Activated CD4-positive, alpha-beta T cell treated with anti-CD3 and anti-CD28 coated beads, Interleukin-2, amount 50 U/mL, for 48 hours (primary cell): ENCODE data around the gene CYP2B6.
"Not testable (repeated sequence)": the region's sequence is repeated elsewhere in the genome, so short reads cannot be mapped to it uniquely, and the experiment has no call there.

Experiments used
- DNase-seq, 2 experiments: peaks; one replicate each; pipeline ENCODE4 v3.0.0-alpha.2; 2020

CYP2B6 gene

GRCh38 chr19:40981591-40981990 is 9.5 kb upstream of the CYP2B6 start:
- no peak for DNase-seq

DNA sequence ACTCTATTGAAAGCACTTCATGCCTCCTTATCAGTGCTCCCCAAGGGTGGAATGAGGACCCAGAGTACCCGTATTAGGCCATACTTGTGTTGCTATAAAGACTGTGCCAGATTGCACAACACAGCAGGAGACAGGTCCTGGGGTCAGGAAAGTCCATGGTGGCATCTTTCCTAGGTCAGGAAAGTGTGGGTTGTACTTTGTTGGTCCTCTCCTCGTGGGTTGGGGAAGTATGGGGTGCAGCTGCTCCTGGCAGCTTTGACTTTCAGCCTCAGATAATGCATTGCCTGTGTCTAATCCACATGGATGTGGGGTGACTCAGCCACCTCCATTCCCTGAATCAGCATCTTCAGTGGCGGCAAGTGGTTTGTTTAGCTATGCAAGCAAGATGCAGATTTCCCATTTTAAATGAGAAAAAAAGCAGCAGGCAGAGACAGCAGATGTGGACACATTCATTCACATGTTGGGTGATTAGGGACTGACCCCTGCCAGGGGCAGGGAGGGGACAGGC is 8.4 kb upstream of the CYP2B6 start:
- DNase-seq = no peak

GRCh38 chr19:40989453-40989852 is 1.6 kb upstream of the CYP2B6 start:
- no peak for DNase-seq

DNA sequence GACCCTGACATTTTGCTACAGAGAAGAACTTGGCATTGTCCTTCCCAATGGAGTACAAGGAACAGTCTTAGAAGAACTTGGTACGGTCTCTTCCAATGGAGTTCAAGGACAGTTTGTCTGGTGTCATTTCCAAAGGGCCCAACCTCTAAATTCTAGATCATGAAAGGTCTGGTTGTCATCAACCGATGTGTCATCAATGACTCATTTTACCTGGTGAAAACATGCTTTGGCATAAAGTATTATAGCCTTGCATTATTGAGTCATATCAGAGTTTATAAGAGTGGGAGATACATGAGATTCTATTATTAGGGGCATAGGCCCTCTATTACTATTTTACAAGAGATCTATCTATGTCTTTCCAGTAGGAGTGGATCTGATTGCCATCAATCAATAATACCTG is 4.3 kb downstream of the CYP2B6 start:
- no peak for DNase-seq

DNA sequence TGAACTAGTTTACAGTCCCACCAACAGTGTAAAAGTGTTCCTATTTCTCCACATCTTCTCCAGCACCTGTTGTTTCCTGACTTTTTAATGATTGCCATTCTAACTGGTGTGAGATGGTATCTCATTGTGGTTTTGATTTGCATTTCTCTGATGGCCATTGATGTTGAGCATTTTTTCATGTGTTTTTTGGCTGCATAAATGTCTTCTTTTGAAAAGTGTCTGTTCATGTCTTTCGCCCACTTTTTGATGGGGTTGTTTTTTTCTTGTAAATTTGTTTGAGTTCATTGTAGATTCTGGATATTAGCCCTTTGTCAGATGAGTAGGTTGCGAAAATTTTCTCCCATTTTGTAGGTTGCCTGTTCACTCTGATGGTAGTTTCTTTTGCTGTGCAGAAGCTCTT is 7.9 kb downstream of the CYP2B6 start:
- not testable (repeated sequence) for DNase-seq

- DNase-seq = no peak
These were observed 9.2 kb downstream of the CYP2B6 start for GRCh38 chr19:41000310-41000737.

DNA sequence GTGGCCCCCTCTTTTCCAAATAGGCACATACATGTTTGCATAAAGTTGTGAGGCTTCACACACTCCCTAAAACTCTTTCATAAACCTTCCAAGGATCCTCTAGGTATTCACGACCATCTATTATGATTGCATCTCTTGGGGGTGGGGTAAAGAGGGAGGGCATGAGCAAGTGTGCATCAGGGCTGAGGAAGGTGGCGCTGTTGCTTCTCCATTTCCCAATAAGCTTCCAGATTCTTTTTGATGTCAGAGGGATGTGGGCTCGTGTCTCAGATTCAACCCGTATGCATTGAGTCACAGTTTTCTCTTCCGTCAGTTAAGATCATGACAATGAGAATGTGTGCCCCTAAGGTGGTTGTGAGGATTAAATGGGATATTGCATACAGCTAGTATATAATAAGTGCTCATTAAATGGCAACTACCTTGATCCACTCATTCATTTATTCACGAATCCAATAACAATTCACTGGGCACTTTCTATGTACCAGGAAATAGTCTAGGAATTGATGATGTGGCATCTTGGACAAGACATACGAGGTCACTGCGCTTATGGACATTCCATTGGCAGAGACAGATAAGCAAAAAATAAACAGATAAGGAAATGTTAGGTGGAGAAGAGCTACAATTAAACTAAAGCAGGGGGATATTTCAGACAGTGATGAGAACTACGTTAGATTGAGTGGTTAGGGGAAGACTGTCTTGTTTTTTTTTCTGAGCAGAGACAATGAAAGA is 10.3 kb downstream of the CYP2B6 start:
- no peak for DNase-seq

GRCh38 chr19:41003656-41004055 is 12.6 kb downstream of the CYP2B6 start:
- not testable (repeated sequence) for DNase-seq

DNA sequence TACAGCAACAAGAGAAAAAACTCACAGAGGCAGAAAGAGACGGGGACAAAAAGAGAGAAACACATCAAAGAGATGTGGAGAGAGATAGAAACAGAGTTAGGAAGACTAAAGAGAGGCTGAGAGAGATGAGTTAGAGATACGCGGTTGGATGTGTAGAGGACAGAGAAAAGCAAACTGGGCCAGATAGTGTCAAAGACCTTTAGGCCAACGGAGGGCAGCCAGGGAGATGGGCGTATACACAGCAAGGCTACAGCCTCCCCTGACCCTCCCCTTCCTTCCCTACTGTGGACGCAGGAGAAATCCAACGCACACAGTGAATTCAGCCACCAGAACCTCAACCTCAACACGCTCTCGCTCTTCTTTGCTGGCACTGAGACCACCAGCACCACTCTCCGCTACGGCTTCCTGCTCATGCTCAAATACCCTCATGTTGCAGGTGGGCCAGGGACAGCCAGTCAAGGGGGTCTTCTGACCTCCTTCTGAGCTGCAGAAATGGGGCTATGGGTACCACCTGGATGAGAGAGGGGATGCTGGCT is 18.7 kb downstream of the CYP2B6 start:
- DNase-seq = no peak

DNA sequence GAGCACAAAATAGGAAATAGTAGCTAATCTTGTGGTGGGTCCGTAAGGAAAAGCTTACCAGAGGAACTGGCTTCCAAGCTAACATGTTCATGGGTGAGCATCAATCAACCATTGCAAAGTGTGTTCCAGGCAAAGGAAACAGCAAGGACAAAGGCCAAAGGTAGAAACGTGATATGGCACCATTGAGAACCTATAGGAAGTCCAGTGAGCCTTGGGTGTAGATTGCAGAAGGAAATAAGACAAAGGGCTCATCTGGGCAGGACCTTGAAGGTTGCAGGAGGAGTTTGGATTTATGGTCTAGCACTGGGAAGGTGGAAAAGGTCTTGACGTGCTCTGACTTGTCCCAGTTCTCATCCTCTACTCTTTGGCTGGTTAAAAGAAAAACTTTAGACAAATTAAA is 22.3 kb downstream of the CYP2B6 start:
- no peak for DNase-seq

- DNase-seq = no peak
These were observed 23.6 kb downstream of the CYP2B6 start for GRCh38 chr19:41014643-41015042.

GRCh38 chr19:41016488-41017071 is 25.5 kb downstream of the CYP2B6 start:
- no peak for DNase-seq

DNA sequence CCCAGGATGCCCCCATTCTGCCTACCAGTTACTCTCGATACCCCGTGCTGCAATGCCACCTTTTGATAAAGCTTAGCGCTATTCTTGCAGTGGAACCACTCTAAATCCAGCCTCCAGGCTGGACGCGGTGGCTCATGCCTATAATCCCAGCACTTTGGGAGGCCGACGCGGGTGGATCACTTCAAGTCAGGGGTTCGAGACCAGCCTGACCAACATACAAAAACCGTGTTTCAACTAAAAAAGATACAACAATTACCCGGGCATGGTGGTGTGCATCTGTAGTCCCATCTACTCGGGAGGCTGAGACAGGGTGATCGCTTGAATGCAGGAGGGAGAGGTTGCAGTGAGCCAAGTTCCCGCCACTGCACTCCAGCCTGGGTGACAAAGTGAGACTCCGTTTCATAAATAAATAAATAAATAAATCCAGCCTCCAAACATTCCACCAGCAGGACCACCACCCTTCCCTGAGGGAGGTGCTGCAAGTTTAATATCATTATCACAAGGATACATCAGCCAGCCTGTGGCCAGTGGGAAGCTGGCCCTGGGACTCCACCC is 27.7 kb downstream of the CYP2B6 start:
- no peak for DNase-seq

- DNase-seq = no peak
These were observed 28.3 kb downstream of the CYP2B6 start for GRCh38 chr19:41019346-41019745.

GRCh38 chr19:41023193-41023592 is 32.1 kb downstream of the CYP2B6 start:
- no peak for DNase-seq

- no peak for DNase-seq
These were observed 34.3 kb downstream of the CYP2B6 start for GRCh38 chr19:41025411-41025810.

DNA sequence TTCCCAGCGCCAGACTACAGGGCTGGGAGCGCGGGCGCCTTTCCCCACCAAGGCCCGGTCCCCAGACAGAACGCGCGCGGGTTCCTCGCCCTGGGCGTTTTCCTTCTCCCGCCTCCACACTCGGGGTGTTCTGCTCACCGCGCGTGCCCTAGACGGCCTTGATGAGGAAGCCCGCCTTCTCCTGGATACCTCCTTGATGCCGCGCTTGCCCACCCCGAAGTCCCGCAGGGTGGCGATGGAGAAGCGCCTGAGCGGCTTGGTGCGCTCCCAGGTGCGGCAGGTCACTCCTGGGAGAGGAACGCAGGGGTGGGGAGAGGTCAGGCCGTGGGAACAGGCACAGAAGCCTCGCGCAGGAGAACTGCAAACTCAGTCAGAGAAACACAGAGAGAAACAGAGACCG is 34.8 kb downstream of the CYP2B6 start:
- no peak for DNase-seq

GRCh38 chr19:41027273-41027967 is 36.3 kb downstream of the CYP2B6 start:
- DNase-seq = no peak

DNA sequence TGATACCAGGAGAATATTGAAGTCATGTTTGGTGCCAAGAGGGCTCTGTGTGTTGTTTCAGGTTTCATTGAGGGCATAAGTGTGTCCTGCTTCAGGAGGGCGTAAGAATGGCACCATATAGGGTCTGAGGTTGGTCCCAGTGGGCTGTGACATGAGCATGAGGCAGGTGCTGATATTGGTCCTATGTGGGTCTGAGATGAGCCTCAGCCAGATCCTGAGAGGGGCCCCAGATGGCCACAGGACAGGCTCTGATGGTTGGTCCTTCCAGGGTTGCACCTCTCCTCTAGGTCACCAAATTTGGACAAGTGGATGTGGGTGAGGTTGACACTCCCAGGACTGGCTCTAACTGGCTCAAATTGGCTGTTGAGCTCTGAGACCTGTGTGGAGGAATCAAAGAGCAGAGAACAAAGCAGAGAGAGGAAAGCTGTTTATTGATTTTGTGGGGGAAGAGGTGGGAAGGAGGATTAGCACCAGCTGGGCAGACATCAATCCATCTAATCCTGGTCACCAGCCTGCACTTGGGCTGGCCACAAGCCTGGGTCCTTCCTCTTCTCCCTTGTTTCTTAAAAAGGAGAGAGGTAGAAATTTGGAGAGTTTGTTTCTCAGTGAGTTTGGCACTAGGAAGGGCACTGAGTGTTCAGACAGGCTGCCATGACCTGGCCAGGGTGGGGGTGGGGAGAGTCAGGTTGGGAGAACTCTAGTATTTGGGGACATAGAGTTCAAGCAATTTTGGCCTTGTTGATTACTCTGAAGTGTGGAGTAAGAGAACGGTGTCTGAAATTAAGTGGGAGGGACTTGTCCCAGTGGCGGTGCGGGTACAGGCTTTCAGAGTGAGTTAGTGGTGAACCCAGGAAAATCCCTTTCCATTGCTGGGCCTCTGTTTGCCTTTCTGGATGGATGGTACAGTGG is 38.7 kb downstream of the CYP2B6 start:
- DNase-seq = no peak

- DNase-seq = no peak
These were observed 39.6 kb downstream of the CYP2B6 start for GRCh38 chr19:41030651-41031050.

DNA sequence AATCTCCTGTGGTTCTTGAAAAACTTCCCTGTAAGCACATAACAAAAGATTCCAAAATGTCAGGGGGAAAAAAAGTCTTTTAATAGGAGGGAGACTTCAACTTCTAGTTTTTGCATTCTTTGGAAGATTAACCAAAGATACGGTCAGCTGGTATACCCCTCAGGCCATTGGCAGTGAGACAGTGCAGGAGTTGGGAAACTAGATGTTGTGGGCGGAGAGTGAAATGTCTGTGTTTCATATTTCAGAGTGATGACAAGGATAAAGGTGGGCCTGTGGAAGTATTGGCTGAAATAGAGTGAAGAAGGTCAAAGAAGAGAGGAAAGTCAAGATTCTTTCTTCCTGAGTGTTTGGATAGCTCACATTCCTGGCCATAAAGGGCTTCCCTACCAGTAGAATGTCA is 40.8 kb downstream of the CYP2B6 start:
- no peak for DNase-seq

GRCh38 chr19:41033324-41033723 is 42.2 kb downstream of the CYP2B6 start:
- not testable (repeated sequence) for DNase-seq
